DOHH2 (cell line): ENCODE data around the gene KLHL28.

ENCODE experiments used
- CTCF ChIP-seq: fragments of 200-600 bp; sonication (generic); IDR thresholded peaks from one replicate; pipeline ENCODE4 v1.5.1; 2014; ENCODE audit warnings: antibody characterized with exemption, mild to moderate bottlenecking, low read depth, low read length; ENCODE audit not compliant: poor library complexity, severe bottlenecking
- EZH2phosphoT487 ChIP-seq: fragments of 200-600 bp; sonication (generic); IDR thresholded peaks from 2 replicates; pipeline ENCODE4 v1.6.1; 2017; ENCODE audit warnings: borderline replicate concordance, mild to moderate bottlenecking, antibody characterized with exemption, low read length, moderate library complexity, mixed read lengths

- TF ChIP-seq CTCF: no peak
- TF ChIP-seq EZH2phosphoT487: no peak
Observed at GRCh38 chr14:44944107-44944506, 17.6 kb downstream of the KLHL28 start.
